GM21423 (cell line): Measurements from ENCODE around the gene DAPK3.

Experiments used
- ATAC-seq: cut with Tn5 transposase; IDR thresholded peaks from one replicate; pipeline ENCODE4 v1.9.1; 2021; ENCODE audit warnings: mild to moderate bottlenecking, moderate library complexity; ENCODE audit not compliant: unreplicated experiment

Gene DAPK3

DNA sequence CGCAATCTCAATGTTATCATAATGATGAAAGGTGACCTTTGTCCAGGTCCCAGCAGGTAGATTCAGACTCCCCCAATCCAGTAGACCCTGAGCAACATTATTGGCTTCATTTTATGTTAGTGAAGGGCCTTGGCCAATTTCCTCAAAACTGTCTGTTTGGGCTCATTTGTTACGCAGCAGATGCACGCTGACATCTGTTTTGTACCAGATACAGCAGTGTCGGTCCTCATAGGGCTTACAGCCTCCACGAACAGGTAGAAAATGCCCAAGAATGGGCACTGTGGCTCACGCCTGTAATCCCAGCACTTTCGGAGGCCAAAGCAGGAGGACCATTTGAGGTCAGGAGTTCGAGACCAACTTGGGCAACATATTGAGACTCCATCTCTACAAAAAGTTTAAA is 51.1 kb downstream of the DAPK3 start:
- ATAC-seq, result no peak

DNA sequence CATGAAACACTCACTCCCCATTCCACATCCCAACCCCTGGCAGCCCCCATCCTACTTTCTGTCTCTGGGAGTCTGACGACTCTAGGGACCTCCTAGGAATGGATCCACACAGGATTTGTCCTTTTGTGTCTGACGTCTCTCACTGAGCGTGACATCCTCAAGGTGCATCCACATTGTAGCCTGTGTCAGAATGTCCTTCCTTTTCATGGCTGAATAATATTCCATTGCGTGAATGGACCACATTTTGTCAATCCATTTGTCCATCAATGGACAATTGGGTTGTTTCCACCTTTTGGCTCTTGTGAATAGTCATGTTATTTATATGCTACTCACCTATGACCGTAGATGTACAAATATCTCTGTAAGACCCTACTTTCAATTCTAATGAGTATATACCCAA is 54.9 kb downstream of the DAPK3 start:
- no peak for ATAC-seq

DNA sequence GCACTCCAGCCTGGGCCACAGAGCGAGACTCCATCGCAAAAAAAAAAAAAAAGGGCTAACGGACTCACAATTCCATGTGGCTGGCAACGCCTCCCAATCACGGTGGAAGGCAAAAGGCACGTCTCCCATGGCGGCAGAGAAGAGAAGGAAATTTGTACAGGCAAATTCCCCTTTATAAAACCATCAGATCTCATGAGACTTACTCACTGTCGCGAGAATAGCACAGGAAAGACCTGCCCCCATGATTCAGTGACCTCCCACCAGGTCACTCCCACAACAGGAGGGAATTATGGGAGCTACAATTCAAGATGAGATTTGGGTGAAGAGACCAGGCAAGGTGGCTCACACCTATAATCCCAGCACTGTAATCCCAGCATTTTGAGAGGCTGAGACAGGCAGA is 56.7 kb downstream of the DAPK3 start:
- no peak for ATAC-seq

DNA sequence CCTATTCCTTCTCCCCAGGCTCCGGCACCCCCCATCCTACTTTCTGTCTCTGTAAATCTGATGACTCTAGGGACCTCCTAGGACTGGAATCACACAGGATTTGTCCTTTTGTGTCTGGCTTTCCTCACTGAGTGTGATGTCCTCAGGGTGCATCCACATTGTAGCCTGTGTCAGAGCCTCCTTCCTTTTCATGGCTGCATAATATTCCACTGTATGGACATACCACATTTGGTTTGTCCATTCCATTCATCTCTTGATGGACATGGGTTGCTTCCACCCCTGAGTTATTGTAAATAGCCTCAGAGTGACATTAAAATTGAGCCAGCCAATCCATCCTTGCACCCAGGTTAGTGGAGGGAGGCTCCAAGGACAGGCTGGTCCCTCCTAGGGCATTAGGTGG is 60.8 kb downstream of the DAPK3 start:
- no peak for ATAC-seq
